Transverse colon (tissue), 4 donors: Measurements from ENCODE around the gene SNX33. TPM values are rescaled to one million over a fixed set of nuclear protein-coding genes. Genes with fewer than 3 reads are reported as not detected.

Experiments used
- DNase-seq: peaks from one replicate; pipeline ENCODE4 v3.0.0-alpha.2; 2019
- H3K27ac ChIP-seq, 4 donors: fragments of 200-600 bp; sonication (generic); 2 replicates each; pipeline ENCODE4 v1.5.1; 2016 to 2018; ENCODE audit warnings: inconsistent platforms in 4 of 4
- H3K27me3 ChIP-seq: fragments of 200-600 bp; sonication (generic); 2 replicates; pipeline ENCODE4 v1.5.1; 2017; ENCODE audit warnings: inconsistent platforms
- H3K36me3 ChIP-seq, 4 donors: fragments of 200-600 bp; sonication (generic); 2 replicates each; pipeline ENCODE4 v1.5.1; 2017 to 2019; ENCODE audit warnings: inconsistent platforms in 4 of 4
- H3K4me1 ChIP-seq, 4 donors: fragments of 200-600 bp; sonication (generic); 2 replicates each; pipeline ENCODE4 v1.5.1; 2017 to 2020; ENCODE audit warnings: inconsistent platforms in 4 of 4
- H3K4me3 ChIP-seq, 4 donors: fragments of 200-600 bp; sonication (generic); 1 replicate in 1 of 4; 2 replicates in 3 of 4; pipeline versions ENCODE4 v1.5.1 to v1.6.1; 2017 to 2019; ENCODE audit warnings: inconsistent platforms in 4 of 4
- H3K9me3 ChIP-seq, 2 donors: fragments of 200-600 bp; sonication (generic); 2 replicates each; pipeline ENCODE4 v1.5.1; 2017 to 2019; ENCODE audit warnings: inconsistent platforms in 2 of 2
- EP300 ChIP-seq: sonication (generic); formaldehyde crosslinking; IDR thresholded peaks from one replicate; pipeline ENCODE4 v1.6.1; 2017; ENCODE audit warnings: antibody characterized with exemption, low read depth
- POLR2A ChIP-seq: fragments of 450-650 bp; IDR thresholded peaks from one replicate; pipeline ENCODE4 v1.6.1; 2016; ENCODE audit warnings: antibody characterized with exemption, mild to moderate bottlenecking, moderate library complexity
- POLR2AphosphoS5 ChIP-seq, 3 donors: sonication (generic); formaldehyde crosslinking; IDR thresholded peaks; one replicate each; pipeline ENCODE4 v1.6.1; 2016; ENCODE audit warnings: antibody characterized with exemption in 3 of 3
- WGBS, 2 donors: methylation state at CpG; one replicate each; pipeline ENCODE4 v1.1.5; 2018; ENCODE audit warnings: low coverage in 1 of 2; 5-methylcytosine and 5-hydroxymethylcytosine counted together
- in situ Hi-C, 4 donors: fragments of 200-750 bp; cut with MboI; loops; one replicate each; pipeline versions ENCODE4 v1.15.0 to v1.15.1; 2017; ENCODE audit warnings: low sequenced_read_pairs in 3 of 4, low pct_ligation_motif_present in 1 of 4, low pct_unique_long_range_greater_than_20kb in 1 of 4
- intact Hi-C: fragments of 100-400 bp; cut with DNase I; formaldehyde crosslinking; loops from one replicate; pipeline ENCODE4 v1.15.1; 2023; ENCODE audit warnings: low total_unique reads
- total RNA-seq, 4 donors: library from RNA; depleted of rRNA; stranded (reverse); fragments of >200 nt; gene quantifications; one replicate each; pipeline ENCODE4 v1.1.0, GENCODE V29; 2016
- TF ChIP-seq, protein P1 (sequence below), 5 experiments: fragments of 200-600 bp in 3 of 5; fragments of 450-650 bp in 2 of 5; sonication (generic) in 3 of 5; IDR thresholded peaks; 1 replicate in 2 of 5; 2 replicates in 3 of 5; pipeline ENCODE4 v1.5.1; 2016 to 2017; ENCODE audit warnings: antibody characterized with exemption in 5 of 5, inconsistent platforms in 3 of 5, mild to moderate bottlenecking in 2 of 5, moderate library complexity in 1 of 5

SNX33 gene
- total RNA-seq, 4 donors from 2014 or later: 26.5 to 52.0 (median 36.5) TPM

DNA sequence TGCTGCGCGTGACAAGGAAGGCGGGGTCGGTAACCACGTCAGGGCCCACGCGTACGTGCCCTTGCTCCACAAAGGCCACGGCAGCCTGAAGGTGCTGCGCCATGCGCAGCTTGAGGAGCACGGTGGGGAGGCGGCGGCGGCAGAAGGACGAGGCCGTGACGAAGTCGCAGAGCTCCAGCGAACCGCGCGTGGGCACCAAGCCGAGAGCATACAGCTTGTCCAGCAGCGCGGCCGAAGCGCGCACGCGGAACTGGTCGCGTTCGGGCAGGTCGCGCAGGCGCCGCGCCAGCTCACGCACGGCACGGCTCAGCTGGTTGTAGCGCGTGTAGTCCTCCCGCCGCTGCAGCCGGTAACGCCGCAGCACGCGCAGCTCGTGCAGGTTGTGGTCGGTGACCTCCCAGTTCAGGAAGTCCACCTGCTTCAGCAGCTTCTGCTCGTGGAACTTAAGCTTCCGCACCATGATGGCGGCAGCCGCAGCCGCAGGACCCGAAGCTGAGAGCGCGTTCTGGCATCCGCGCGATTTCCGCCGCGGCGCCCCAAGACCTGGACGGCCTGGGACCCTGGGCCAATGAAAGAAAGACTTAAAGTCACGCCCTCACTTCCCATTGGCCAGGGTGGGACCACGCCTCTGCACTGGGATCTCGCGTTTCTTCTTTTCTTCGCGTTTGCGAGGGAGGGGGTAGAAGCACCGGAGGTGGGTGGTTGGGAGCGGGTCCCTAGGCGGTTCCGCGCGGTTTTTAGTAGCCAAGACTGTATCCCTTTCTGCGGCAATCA, 7.8 kb upstream of the SNX33 start, which contains the start of gene IMP3:
IMP3 (minus strand) TSS at position 516 of the 774 bp plus-strand sequence; CDS start at position 460, 56 bp downstream.
- TF ChIP-seq EP300: no peak
- TF ChIP-seq POLR2AphosphoS5 (IDR thresholded peaks at IDR 0.05): peak; percentile 99
- TF ChIP-seq, protein P1, sequence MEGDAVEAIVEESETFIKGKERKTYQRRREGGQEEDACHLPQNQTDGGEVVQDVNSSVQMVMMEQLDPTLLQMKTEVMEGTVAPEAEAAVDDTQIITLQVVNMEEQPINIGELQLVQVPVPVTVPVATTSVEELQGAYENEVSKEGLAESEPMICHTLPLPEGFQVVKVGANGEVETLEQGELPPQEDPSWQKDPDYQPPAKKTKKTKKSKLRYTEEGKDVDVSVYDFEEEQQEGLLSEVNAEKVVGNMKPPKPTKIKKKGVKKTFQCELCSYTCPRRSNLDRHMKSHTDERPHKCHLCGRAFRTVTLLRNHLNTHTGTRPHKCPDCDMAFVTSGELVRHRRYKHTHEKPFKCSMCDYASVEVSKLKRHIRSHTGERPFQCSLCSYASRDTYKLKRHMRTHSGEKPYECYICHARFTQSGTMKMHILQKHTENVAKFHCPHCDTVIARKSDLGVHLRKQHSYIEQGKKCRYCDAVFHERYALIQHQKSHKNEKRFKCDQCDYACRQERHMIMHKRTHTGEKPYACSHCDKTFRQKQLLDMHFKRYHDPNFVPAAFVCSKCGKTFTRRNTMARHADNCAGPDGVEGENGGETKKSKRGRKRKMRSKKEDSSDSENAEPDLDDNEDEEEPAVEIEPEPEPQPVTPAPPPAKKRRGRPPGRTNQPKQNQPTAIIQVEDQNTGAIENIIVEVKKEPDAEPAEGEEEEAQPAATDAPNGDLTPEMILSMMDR (IDR thresholded peaks at IDR 0.05): no peak
- peak; percentile 99 for TF ChIP-seq POLR2A
- no peaks in the 10 kb centered on the region for H3K27me3 ChIP-seq
- no peaks in the 10 kb centered on the region for H3K9me3 ChIP-seq
- H3K27ac ChIP-seq: peak within 1 kb of the TSS; percentile 94 to 99 (median 96)
- peak within 1 kb of the TSS; percentile 56 to 90 (median 78) for H3K4me3 ChIP-seq
- DNase-seq: peak; percentile 96
- intact Hi-C loops (loop anchor here (5.0 kb wide), 1 partner anchor 42 kb away; no protein-coding TSS in a partner anchor), in situ Hi-C loops (loop anchor here (5.0 to 25.0 kb wide), 2 partner anchors 32 to 278 kb away; partner anchors contain the start of gene MAN2C1 (in 3 of the 4))
- H3K36me3 ChIP-seq: no peaks in the 10 kb centered on the region
- WGBS, 2 donors: 0% methylated on average over 52 of the region's 83 CpGs; no CpG with 5 or more reads in 1 of the 2 donors
- peaks cover 18 to 40% (median 33%) of the 10 kb centered on the region in 4 donors for H3K4me1 ChIP-seq

DNA sequence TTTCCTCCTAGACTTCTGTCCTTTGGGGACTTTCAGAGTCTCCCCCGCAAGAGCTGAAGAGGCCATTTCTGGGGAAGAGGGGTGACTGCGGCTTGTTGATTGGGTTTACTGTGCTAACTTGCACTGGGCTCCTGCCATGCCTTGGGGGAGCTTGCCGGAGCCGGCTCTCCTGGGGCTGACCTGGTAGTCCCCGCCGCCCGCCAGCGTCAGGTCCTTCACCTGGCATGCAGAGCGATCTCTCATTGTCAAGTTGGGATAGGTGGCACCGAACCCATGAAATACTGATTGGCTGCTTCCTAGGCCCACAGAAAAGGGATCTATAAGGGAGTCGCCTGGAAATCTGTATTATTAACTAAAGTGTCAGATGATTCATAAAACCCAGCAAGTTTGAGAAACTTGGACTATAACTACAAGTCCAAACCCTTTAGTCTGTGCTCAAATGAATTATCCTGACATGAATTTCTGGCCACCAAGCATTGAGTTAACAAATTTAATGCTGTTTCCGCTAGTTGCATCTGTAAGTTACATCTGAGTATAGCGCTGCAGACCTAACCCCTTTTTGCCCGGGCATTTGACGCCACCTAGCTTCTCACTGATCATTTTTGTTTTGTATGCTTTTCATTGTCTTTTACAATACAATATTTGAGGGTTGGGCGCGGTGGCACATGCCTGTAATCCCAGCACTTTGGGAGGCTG, 7.1 kb upstream of the SNX33 start:
- DNase-seq: no peak
- Histone ChIP-seq H3K27ac (peak overlapping the region; percentile 94 to 99 (median 96)), H3K4me1 (peaks cover 18 to 40% (median 33%) of the 10 kb centered on the region in 4 donors), H3K9me3 (no peaks in the 10 kb centered on the region), H3K27me3 (no peaks in the 10 kb centered on the region), H3K4me3 (peak overlapping the region; percentile 17 to 83 (median 65)), H3K36me3 (no peaks in the 10 kb centered on the region)
- in situ Hi-C loops: loop anchor here in 3 of 4 donors (25.0 kb wide), 1 partner anchor 278 kb away; the partner anchor contains the start of gene MAN2C1 (in 3 of the 3)
- TF ChIP-seq EP300: no peak
- TF ChIP-seq, protein P1 (IDR thresholded peaks at IDR 0.05): peak in 3 of 5 experiments; percentile 14 to 29 (median 22)
- 4% methylated on average over 4 to 17 of the region's 17 CpGs for WGBS, 2 donors
- intact Hi-C loops: no loop called here

DNA sequence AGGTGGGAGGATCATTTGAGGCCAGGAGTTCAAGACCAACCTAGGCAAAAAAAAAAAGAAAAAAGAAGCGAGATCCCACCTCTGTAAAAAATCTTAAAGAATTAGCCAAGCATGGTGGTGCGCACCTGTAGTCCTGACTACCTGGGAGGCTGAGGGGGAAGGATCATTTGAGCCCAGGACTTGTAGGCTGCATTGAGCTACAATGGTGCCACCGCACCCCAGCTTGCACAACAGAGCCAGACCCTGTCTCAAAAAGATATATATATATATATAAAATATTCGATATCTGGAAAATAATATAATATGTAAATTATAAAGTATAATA, 6.6 kb upstream of the SNX33 start:
- in situ Hi-C loops: loop anchor here in 3 of 4 donors (25.0 kb wide), 1 partner anchor 279 kb away; the partner anchor contains the start of gene MAN2C1 (in 3 of the 3)
- 58 to 68% methylated on average over 4 of the region's 4 CpGs for WGBS, 2 donors
- Histone ChIP-seq H3K4me3 (peak overlapping the region in 1 of 4 donors; percentile 74), H3K4me1 (peaks cover 20 to 41% (median 34%) of the 10 kb centered on the region in 4 donors), H3K9me3 (no peaks in the 10 kb centered on the region), H3K27ac (peak overlapping the region; percentile 94 to 99 (median 96)), H3K36me3 (no peaks in the 10 kb centered on the region), H3K27me3 (no peaks in the 10 kb centered on the region)
- intact Hi-C loops: no loop called here
- TF ChIP-seq, protein P1 (IDR thresholded peaks at IDR 0.05): no peak
- TF ChIP-seq POLR2A (no peak), POLR2AphosphoS5 (IDR thresholded peaks at IDR 0.05) (no peak), EP300 (no peak)
- DNase-seq: no peak

DNA sequence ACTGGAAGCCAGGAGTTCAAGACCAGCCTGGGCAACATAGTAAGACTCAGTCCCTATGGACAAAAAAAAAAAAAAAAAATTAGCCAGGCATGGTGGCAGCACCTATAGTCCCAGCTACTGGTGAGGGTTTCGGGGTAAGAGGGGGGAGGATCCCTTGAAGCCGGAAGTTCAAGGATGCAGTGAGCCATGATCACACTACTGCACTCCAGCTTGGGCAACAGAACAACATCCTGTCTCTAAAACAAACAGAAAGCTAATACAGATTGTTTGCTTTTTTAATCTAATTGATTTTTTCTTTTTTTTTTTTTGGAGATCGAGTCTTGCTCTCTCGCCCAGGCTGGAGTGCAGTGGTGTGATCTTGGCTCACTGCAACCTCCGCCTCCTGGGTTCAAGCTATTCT, 6.1 kb upstream of the SNX33 start:
- TF ChIP-seq, protein P1 (IDR thresholded peaks at IDR 0.05): no peak
- no peak for TF ChIP-seq POLR2A
- no peak for TF ChIP-seq POLR2AphosphoS5 (IDR thresholded peaks at IDR 0.05)
- TF ChIP-seq EP300: no peak
- H3K27ac ChIP-seq: no peak overlapping the region
- H3K27me3 ChIP-seq: no peaks in the 10 kb centered on the region
- no peak for DNase-seq
- 57 to 80% methylated on average over 4 to 5 of the region's 5 CpGs for WGBS, 2 donors
- in situ Hi-C loops: loop anchor here in 3 of 4 donors (25.0 kb wide), 1 partner anchor 279 kb away; the partner anchor contains the start of gene MAN2C1 (in 3 of the 3)
- H3K4me3 ChIP-seq: no peak overlapping the region
- intact Hi-C loops: no loop called here
- H3K4me1 ChIP-seq: peaks cover 25 to 46% (median 36%) of the 10 kb centered on the region in 4 donors
- no peaks in the 10 kb centered on the region for H3K9me3 ChIP-seq
- H3K36me3 ChIP-seq: no peaks in the 10 kb centered on the region
